HG03060 (cell line): ENCODE measurements around the gene ACD.
A peak's percentile ranks its signal among the peaks of the same experiment; 100 is the strongest.
"Not testable (repeated sequence)": the region's sequence is repeated elsewhere in the genome, so short reads cannot be mapped to it uniquely, and the experiment has no call there.

Experiments used
- ATAC-seq: cut with Tn5 transposase; IDR thresholded peaks from one replicate; pipeline ENCODE4 v1.9.1; 2021; ENCODE audit warnings: low read depth, moderate number of reproducible peaks; ENCODE audit not compliant: unreplicated experiment

The ACD gene

GRCh38 chr16:67659675-67660563 lies at the start of gene ACD:
Gene ACD (minus strand): TSS chr16:67660260. CDS start chr16:67660220, 40 bp downstream.
- ATAC-seq: peak; percentile 31

GRCh38 chr16:67709050-67709449 lies 49.0 kb upstream of the ACD start:
- ATAC-seq: no peak

- no peak for ATAC-seq
Observed at GRCh38 chr16:67708368-67708771, 48.3 kb upstream of the ACD start.

GRCh38 chr16:67707790-67708189 lies 47.7 kb upstream of the ACD start:
- no peak for ATAC-seq

- ATAC-seq: no peak
Observed at GRCh38 chr16:67707210-67707609, 47.1 kb upstream of the ACD start.

GRCh38 chr16:67704110-67704509 lies 44.0 kb upstream of the ACD start:
- ATAC-seq: no peak

GRCh38 chr16:67703626-67704025 lies 43.6 kb upstream of the ACD start:
- no peak for ATAC-seq

- no peak for ATAC-seq
Observed at GRCh38 chr16:67702130-67702529, 42.1 kb upstream of the ACD start.

- ATAC-seq: no peak
Observed at GRCh38 chr16:67701420-67701819, 41.4 kb upstream of the ACD start.

GRCh38 chr16:67699265-67699664 lies 39.2 kb upstream of the ACD start:
- ATAC-seq: no peak

GRCh38 chr16:67697422-67698185 lies 37.5 kb upstream of the ACD start:
- ATAC-seq: no peak

- no peak for ATAC-seq
Observed at GRCh38 chr16:67694611-67695010, 34.6 kb upstream of the ACD start.

- ATAC-seq: not testable (repeated sequence)
Observed at GRCh38 chr16:67693517-67694285, 33.6 kb upstream of the ACD start.

- ATAC-seq: no peak
Observed at GRCh38 chr16:67685388-67686112, 25.5 kb upstream of the ACD start.

GRCh38 chr16:67683767-67684166 lies 23.7 kb upstream of the ACD start:
- ATAC-seq: no peak

GRCh38 chr16:67679935-67680897 lies 20.2 kb upstream of the ACD start:
- ATAC-seq: no peak

GRCh38 chr16:67678354-67679023 lies 18.4 kb upstream of the ACD start:
- no peak for ATAC-seq

GRCh38 chr16:67677712-67678111 lies 17.7 kb upstream of the ACD start:
- ATAC-seq: no peak

- no peak for ATAC-seq
Observed at GRCh38 chr16:67676939-67677338, 16.9 kb upstream of the ACD start.
